Activated CD8-positive, alpha-beta T cell treated with anti-CD3 and anti-CD28 coated beads for 36 hours (primary cell): Measurements from ENCODE around the gene LCP1. TPM values are rescaled to one million over a fixed set of nuclear protein-coding genes. Genes with fewer than 3 reads are reported as not detected.

Experiments
- ATAC-seq: fragments of 200-7000 bp; cut with Tn5 transposase; one replicate; pipeline ENCODE4 v1.10.0; 2021; ENCODE audit warnings: mild to moderate bottlenecking, moderate library complexity
- CTCF ChIA-PET: fragments of 350-600 bp; sonication (Branson Sonifier 250); formaldehyde crosslinking; loops from one replicate; lab custom pipeline; 2021; ENCODE audit warnings: antibody characterized with exemption; lab: Charles Lee
- POLR2A ChIA-PET: fragments of 350-600 bp; sonication (Branson Sonifier 250); formaldehyde crosslinking; loops from one replicate; lab custom pipeline; 2021; ENCODE audit warnings: antibody characterized with exemption; lab: Charles Lee
- DNase-seq: peaks from one replicate; pipeline ENCODE4 v3.0.0-alpha.2; 2020
- H3K27ac Mint-ChIP-seq: one replicate; pipeline ENCODE4 v1.8.0; 2021; ENCODE audit warnings: mild to moderate bottlenecking, mixed read lengths
- H3K27me3 Mint-ChIP-seq: one replicate; pipeline ENCODE4 v1.8.0; 2021; ENCODE audit warnings: mixed read lengths
- H3K36me3 Mint-ChIP-seq: one replicate; pipeline ENCODE4 v1.8.0; 2021; ENCODE audit warnings: low read depth, mixed read lengths
- H3K4me1 Mint-ChIP-seq: one replicate; pipeline ENCODE4 v1.8.0; 2021; ENCODE audit warnings: low read depth, mixed read lengths
- H3K4me3 Mint-ChIP-seq: one replicate; pipeline ENCODE4 v1.8.0; 2021; ENCODE audit warnings: mild to moderate bottlenecking, moderate library complexity, mixed read lengths
- H3K9me3 Mint-ChIP-seq: one replicate; pipeline ENCODE4 v1.8.0; 2021; ENCODE audit warnings: mixed read lengths
- intact Hi-C: fragments of 100-400 bp; cut with micrococcal nuclease; formaldehyde crosslinking; loops from one replicate; pipeline ENCODE4 v1.10.0; 2022
- total RNA-seq, 2 experiments: library from RNA; stranded (reverse); gene quantifications; one replicate each; pipeline ENCODE4 v1.2.3, GENCODE V29; 2021
- TF ChIP-seq, protein P1 (sequence below): fragments of 200-600 bp; IDR thresholded peaks from one replicate; pipeline ENCODE4 v1.8.0; 2022; ENCODE audit warnings: antibody characterized with exemption, mild to moderate bottlenecking

The LCP1 gene
- total RNA-seq, 2 experiments from 2014 or later = 1,014 to 1,019 TPM

DNA sequence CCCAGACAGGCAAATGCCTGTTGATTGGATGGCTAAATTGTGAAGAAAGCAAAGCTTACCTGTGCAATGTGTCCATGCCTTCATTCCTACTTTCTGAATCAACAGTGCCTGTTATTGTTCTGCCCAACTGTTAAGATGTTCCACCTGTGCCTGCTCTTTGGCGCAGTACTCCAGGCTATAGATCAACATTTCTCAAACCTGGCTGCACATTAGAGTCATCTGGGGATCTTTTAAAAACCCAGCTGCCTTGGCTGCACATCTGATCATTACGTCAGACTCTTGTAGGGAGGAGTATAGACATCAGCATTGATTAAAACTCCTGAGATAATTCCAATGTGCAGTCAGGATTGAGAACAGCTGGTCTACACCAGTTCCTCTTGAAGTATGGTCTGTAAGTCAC lies 60.9 kb downstream of the LCP1 start:
- Mint-ChIP-seq H3K4me3 (no peak overlapping the region), H3K36me3 (peaks cover under 1% of the 10 kb centered on the region), H3K27ac (no peak overlapping the region), H3K27me3 (no peaks in the 10 kb centered on the region), H3K4me1 (peaks cover 23% of the 10 kb centered on the region), H3K9me3 (no peaks in the 10 kb centered on the region)
- DNase-seq (no peak), ATAC-seq (no peak)
- CTCF ChIA-PET = interaction anchor here (0.7 kb wide), 1 partner anchor 44 kb away, joined by 3 read pairs; no protein-coding TSS in a partner anchor
- TF ChIP-seq, protein P1, sequence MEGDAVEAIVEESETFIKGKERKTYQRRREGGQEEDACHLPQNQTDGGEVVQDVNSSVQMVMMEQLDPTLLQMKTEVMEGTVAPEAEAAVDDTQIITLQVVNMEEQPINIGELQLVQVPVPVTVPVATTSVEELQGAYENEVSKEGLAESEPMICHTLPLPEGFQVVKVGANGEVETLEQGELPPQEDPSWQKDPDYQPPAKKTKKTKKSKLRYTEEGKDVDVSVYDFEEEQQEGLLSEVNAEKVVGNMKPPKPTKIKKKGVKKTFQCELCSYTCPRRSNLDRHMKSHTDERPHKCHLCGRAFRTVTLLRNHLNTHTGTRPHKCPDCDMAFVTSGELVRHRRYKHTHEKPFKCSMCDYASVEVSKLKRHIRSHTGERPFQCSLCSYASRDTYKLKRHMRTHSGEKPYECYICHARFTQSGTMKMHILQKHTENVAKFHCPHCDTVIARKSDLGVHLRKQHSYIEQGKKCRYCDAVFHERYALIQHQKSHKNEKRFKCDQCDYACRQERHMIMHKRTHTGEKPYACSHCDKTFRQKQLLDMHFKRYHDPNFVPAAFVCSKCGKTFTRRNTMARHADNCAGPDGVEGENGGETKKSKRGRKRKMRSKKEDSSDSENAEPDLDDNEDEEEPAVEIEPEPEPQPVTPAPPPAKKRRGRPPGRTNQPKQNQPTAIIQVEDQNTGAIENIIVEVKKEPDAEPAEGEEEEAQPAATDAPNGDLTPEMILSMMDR = no peak
- intact Hi-C loops = loop anchor here (10.0 kb wide), 1 partner anchor 66 kb away; the partner anchor contains the start of gene ZC3H13
- POLR2A ChIA-PET = interaction anchor here (1.0 kb wide), 1 partner anchor 27 kb away, joined by 3 read pairs; no protein-coding TSS in a partner anchor

DNA sequence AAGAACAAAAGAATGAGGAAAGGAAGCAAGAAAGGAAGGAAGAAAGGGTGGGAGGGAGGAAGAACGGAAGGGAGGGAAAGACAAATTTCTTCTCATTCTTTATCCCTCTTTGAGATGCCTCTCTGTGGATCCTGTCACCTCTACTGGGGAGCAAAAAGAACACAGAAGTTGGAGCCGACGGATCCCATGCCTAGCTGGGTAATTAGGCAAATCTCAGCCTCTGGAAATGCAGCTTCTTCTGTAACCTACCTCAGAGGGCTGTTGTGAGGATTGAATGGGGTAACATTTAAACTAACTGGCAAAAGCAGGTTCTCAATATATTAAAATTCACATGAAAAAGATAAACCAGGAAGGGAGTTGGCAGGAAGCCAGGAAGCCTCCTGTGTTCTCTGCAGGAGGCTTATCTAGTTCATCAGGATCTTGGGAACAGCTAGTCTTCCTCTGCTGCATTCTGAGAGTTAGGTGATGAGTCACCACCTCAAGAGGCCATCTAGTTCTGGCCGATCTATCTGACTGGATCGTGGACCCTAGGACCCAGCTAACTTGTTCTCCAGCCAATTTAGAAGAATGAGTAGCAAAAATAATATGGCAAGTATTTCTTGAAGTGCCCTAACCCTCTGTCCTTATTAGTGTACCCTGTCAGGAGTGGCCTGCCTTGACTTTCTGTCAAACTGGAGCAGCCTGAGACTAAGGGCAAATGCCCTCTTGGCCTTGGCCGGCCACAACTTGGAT lies 61.9 kb downstream of the LCP1 start:
- Mint-ChIP-seq H3K27me3 (no peaks in the 10 kb centered on the region), H3K9me3 (no peaks in the 10 kb centered on the region), H3K27ac (no peak overlapping the region), H3K4me3 (no peak overlapping the region), H3K36me3 (no peaks in the 10 kb centered on the region), H3K4me1 (peaks cover 13% of the 10 kb centered on the region)
- ChIA-PET POLR2A (no interaction called here), CTCF (interaction anchor here (1.2 kb wide), 1 partner anchor 9 kb away, joined by 3 read pairs; no protein-coding TSS in a partner anchor)
- no peak for ATAC-seq
- intact Hi-C loops = loop anchor here (10.0 kb wide), 1 partner anchor 65 kb away; the partner anchor contains the start of gene ZC3H13
- no peak for DNase-seq
- TF ChIP-seq, protein P1 = no peak

DNA sequence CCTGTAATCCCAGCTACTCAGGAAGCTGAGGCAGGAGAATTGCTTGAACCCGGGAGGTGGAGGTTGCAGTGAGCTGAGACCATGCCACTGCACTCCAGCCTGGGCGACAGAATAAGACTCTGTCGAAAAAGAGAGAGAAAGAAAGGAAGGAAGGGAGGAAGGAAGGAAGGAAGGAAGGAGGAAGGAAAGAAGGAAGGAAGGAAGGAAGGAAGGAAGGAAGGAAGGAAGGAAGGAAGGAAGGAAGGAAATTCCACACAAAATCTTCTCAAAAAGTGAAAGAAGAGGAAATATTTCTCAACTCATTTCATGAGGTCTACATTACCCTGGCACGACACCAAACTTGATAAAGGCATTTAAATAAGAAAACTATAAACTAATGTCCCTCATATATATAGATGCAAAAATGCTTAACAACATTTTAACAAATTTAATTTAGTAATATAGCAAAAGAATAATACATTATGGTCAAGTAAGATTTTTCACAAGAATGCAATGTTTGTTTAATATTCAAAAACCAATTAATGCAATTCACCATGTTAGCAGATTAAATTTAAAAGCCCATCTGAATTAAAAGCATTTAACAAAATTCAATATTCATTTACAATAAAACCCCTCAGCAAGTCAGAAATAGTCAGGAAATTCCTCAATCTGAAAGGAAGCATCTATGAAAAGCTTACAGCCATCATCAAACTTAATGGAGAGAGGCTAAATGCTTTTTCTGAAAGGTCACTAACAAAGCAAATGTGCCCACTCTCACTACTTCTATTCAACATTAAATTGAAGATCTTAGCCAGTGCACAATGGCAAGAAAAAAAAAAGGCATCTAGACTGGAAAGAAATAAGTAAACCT lies 65.1 kb downstream of the LCP1 start:
- no peaks in the 10 kb centered on the region for H3K4me1 Mint-ChIP-seq
- no peaks in the 10 kb centered on the region for H3K9me3 Mint-ChIP-seq
- H3K36me3 Mint-ChIP-seq = no peaks in the 10 kb centered on the region
- ATAC-seq (no peak), DNase-seq (no peak)
- ChIA-PET CTCF (interaction anchor here (1.2 to 2.1 kb wide), 2 partner anchors 10 to 44 kb away, joined by 3 to 8 read pairs; no protein-coding TSS in a partner anchor), POLR2A (no interaction called here)
- TF ChIP-seq, protein P1 = no peak
- intact Hi-C loops = no loop called here
- no peak overlapping the region for H3K27ac Mint-ChIP-seq
- H3K27me3 Mint-ChIP-seq = no peaks in the 10 kb centered on the region
- H3K4me3 Mint-ChIP-seq = no peak overlapping the region

DNA sequence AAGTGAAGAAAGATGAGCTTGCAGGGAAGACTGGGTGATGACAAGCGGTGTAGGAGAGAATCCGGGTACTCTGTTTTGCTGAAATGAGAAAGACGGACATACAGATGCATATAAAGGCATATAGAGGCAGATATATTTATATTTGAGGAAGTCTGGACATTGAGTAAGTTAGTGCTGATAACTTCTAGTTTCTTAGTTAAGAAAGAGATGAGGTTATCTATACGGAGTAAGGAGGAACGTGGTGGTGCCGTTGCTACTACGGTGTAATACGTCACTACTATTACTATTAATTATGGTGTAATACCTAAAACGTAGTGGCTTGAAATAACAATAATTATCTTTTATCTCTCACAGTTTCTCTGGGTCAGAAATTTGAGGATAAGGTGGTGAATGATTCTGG lies 67.4 kb downstream of the LCP1 start:
- DNase-seq (no peak), ATAC-seq (no peak)
- TF ChIP-seq, protein P1 = no peak
- peaks cover 6% of the 10 kb centered on the region for H3K27me3 Mint-ChIP-seq
- ChIA-PET CTCF (interaction anchor here (1.1 kb wide), 1 partner anchor 20 kb away, joined by 3 read pairs; no protein-coding TSS in a partner anchor), POLR2A (no interaction called here)
- intact Hi-C loops = no loop called here
- no peaks in the 10 kb centered on the region for H3K4me1 Mint-ChIP-seq
- H3K4me3 Mint-ChIP-seq = no peak overlapping the region
- no peaks in the 10 kb centered on the region for H3K9me3 Mint-ChIP-seq
- no peaks in the 10 kb centered on the region for H3K36me3 Mint-ChIP-seq
- no peak overlapping the region for H3K27ac Mint-ChIP-seq
